ENCODE data around the gene PALMD.

The PALMD gene

GRCh38 chr1:99717005-99717404 lies 71.1 kb downstream of the PALMD start:
- Mint-ChIP-seq H3K4me1 (ENCODE audit: low read depth) (no peaks in the 10 kb centered on the region), H3K27ac (no peak overlapping the region), H3K9me3 (no peaks in the 10 kb centered on the region), H3K27me3 (no peaks in the 10 kb centered on the region), H3K36me3 (ENCODE audit: low read depth) (no peaks in the 10 kb centered on the region), H3K4me3 (no peak overlapping the region)
- DNase-seq, result no peak

- no peaks in the 10 kb centered on the region for H3K9me3 Mint-ChIP-seq
- no peak overlapping the region for H3K27ac Mint-ChIP-seq
- H3K4me1 Mint-ChIP-seq (ENCODE audit: low read depth), result no peaks in the 10 kb centered on the region
- no peaks in the 10 kb centered on the region for H3K36me3 Mint-ChIP-seq (ENCODE audit: low read depth)
- DNase-seq, result no peak
- no peaks in the 10 kb centered on the region for H3K27me3 Mint-ChIP-seq
- no peak overlapping the region for H3K4me3 Mint-ChIP-seq
Observed at GRCh38 chr1:99723251-99723650, 77.3 kb downstream of the PALMD start.

GRCh38 chr1:99725996-99726395 lies 80.1 kb downstream of the PALMD start:
- Mint-ChIP-seq H3K4me3 (no peak overlapping the region), H3K9me3 (no peaks in the 10 kb centered on the region), H3K4me1 (ENCODE audit: low read depth) (no peaks in the 10 kb centered on the region), H3K27me3 (no peaks in the 10 kb centered on the region), H3K27ac (no peak overlapping the region), H3K36me3 (ENCODE audit: low read depth) (no peaks in the 10 kb centered on the region)
- no peak for DNase-seq

GRCh38 chr1:99726407-99726806 lies 80.5 kb downstream of the PALMD start:
- no peaks in the 10 kb centered on the region for H3K27me3 Mint-ChIP-seq
- peaks cover 3% of the 10 kb centered on the region for H3K4me1 Mint-ChIP-seq (ENCODE audit: low read depth)
- no peaks in the 10 kb centered on the region for H3K9me3 Mint-ChIP-seq
- no peaks in the 10 kb centered on the region for H3K36me3 Mint-ChIP-seq (ENCODE audit: low read depth)
- no peak overlapping the region for H3K27ac Mint-ChIP-seq
- DNase-seq, result no peak
- H3K4me3 Mint-ChIP-seq, result no peak overlapping the region

- H3K27me3 Mint-ChIP-seq, result no peaks in the 10 kb centered on the region
- peaks cover 3% of the 10 kb centered on the region for H3K4me1 Mint-ChIP-seq (ENCODE audit: low read depth)
- H3K27ac Mint-ChIP-seq, result no peak overlapping the region
- DNase-seq, result no peak
- no peaks in the 10 kb centered on the region for H3K9me3 Mint-ChIP-seq
- no peak overlapping the region for H3K4me3 Mint-ChIP-seq
- no peaks in the 10 kb centered on the region for H3K36me3 Mint-ChIP-seq (ENCODE audit: low read depth)
Observed at GRCh38 chr1:99726818-99727217, 80.9 kb downstream of the PALMD start.

GRCh38 chr1:99727575-99728185 lies 81.8 kb downstream of the PALMD start:
- no peaks in the 10 kb centered on the region for H3K36me3 Mint-ChIP-seq (ENCODE audit: low read depth)
- H3K27me3 Mint-ChIP-seq, result no peaks in the 10 kb centered on the region
- DNase-seq, result no peak
- H3K4me1 Mint-ChIP-seq (ENCODE audit: low read depth), result peaks cover 3% of the 10 kb centered on the region
- no peak overlapping the region for H3K4me3 Mint-ChIP-seq
- H3K27ac Mint-ChIP-seq, result no peak overlapping the region
- no peaks in the 10 kb centered on the region for H3K9me3 Mint-ChIP-seq

- H3K4me1 Mint-ChIP-seq (ENCODE audit: low read depth), result peaks cover 3% of the 10 kb centered on the region
- no peaks in the 10 kb centered on the region for H3K9me3 Mint-ChIP-seq
- no peak overlapping the region for H3K4me3 Mint-ChIP-seq
- no peaks in the 10 kb centered on the region for H3K27me3 Mint-ChIP-seq
- no peaks in the 10 kb centered on the region for H3K36me3 Mint-ChIP-seq (ENCODE audit: low read depth)
- H3K27ac Mint-ChIP-seq, result no peak overlapping the region
- no peak for DNase-seq
Observed at GRCh38 chr1:99728494-99729235, 82.8 kb downstream of the PALMD start.

GRCh38 chr1:99731384-99731783 lies 85.5 kb downstream of the PALMD start:
- Mint-ChIP-seq H3K9me3 (no peaks in the 10 kb centered on the region), H3K4me1 (ENCODE audit: low read depth) (peaks cover 3% of the 10 kb centered on the region), H3K36me3 (ENCODE audit: low read depth) (no peaks in the 10 kb centered on the region), H3K4me3 (no peak overlapping the region), H3K27me3 (no peaks in the 10 kb centered on the region), H3K27ac (no peak overlapping the region)
- no peak for DNase-seq

- no peak overlapping the region for H3K4me3 Mint-ChIP-seq
- H3K4me1 Mint-ChIP-seq (ENCODE audit: low read depth), result peaks cover 3% of the 10 kb centered on the region
- no peak for DNase-seq
- H3K9me3 Mint-ChIP-seq, result no peaks in the 10 kb centered on the region
- H3K27ac Mint-ChIP-seq, result no peak overlapping the region
- no peaks in the 10 kb centered on the region for H3K27me3 Mint-ChIP-seq
- H3K36me3 Mint-ChIP-seq (ENCODE audit: low read depth), result no peaks in the 10 kb centered on the region
Observed at GRCh38 chr1:99735852-99736251, 89.9 kb downstream of the PALMD start.

- H3K4me3 Mint-ChIP-seq, result no peak overlapping the region
- DNase-seq, result no peak
- no peak overlapping the region for H3K27ac Mint-ChIP-seq
- no peaks in the 10 kb centered on the region for H3K27me3 Mint-ChIP-seq
- no peaks in the 10 kb centered on the region for H3K36me3 Mint-ChIP-seq (ENCODE audit: low read depth)
- H3K9me3 Mint-ChIP-seq, result no peaks in the 10 kb centered on the region
- H3K4me1 Mint-ChIP-seq (ENCODE audit: low read depth), result no peaks in the 10 kb centered on the region
Observed at GRCh38 chr1:99737016-99737415, 91.1 kb downstream of the PALMD start.

- no peaks in the 10 kb centered on the region for H3K9me3 Mint-ChIP-seq
- H3K27me3 Mint-ChIP-seq, result no peaks in the 10 kb centered on the region
- no peaks in the 10 kb centered on the region for H3K36me3 Mint-ChIP-seq (ENCODE audit: low read depth)
- H3K4me1 Mint-ChIP-seq (ENCODE audit: low read depth), result no peaks in the 10 kb centered on the region
- no peak for DNase-seq
- no peak overlapping the region for H3K27ac Mint-ChIP-seq
- H3K4me3 Mint-ChIP-seq, result no peak overlapping the region
Observed at GRCh38 chr1:99738858-99739465, 93.0 kb downstream of the PALMD start.

GRCh38 chr1:99740141-99740540 lies 94.2 kb downstream of the PALMD start:
- no peaks in the 10 kb centered on the region for H3K36me3 Mint-ChIP-seq (ENCODE audit: low read depth)
- no peak overlapping the region for H3K4me3 Mint-ChIP-seq
- DNase-seq, result no peak
- H3K27me3 Mint-ChIP-seq, result no peaks in the 10 kb centered on the region
- no peaks in the 10 kb centered on the region for H3K4me1 Mint-ChIP-seq (ENCODE audit: low read depth)
- no peaks in the 10 kb centered on the region for H3K9me3 Mint-ChIP-seq
- H3K27ac Mint-ChIP-seq, result no peak overlapping the region

All from activated T-cell treated with anti-CD3 and anti-CD28 coated beads, Interleukin-2, amount 50 U/mL, for 24 hours (primary cell).